Liver (tissue), 3 donors: ENCODE data around the gene IGF1R.

Experiments
- ATF3 ChIP-seq: IDR thresholded peaks from 2 replicates; pipeline ENCODE4 v1.6.1; 2016; ENCODE audit warnings: antibody characterized with exemption
- CTCF ChIP-seq: fragments of 150-350 bp; IDR thresholded peaks from 2 replicates; pipeline ENCODE4 v1.5.1; 2017; ENCODE audit warnings: improper control_type of control experiment, low read depth, low read length; ENCODE audit not compliant: missing input control
- GABPA ChIP-seq, 2 donors: IDR thresholded peaks in 1 of 2; conservative IDR thresholded peaks in 1 of 2; 2 replicates each; pipeline ENCODE4 v1.6.1; 2016; ENCODE audit warnings: antibody characterized with exemption in 2 of 2, mild to moderate bottlenecking in 1 of 2, moderate library complexity in 1 of 2
- HNF4A ChIP-seq, 2 donors: conservative IDR thresholded peaks; 2 replicates each; pipeline ENCODE4 v1.6.1; 2016; ENCODE audit warnings: antibody characterized with exemption in 2 of 2, mild to moderate bottlenecking in 2 of 2
- JUND ChIP-seq, 2 donors: IDR thresholded peaks; 2 replicates each; pipeline ENCODE4 v1.6.1; 2016; ENCODE audit warnings: antibody characterized with exemption in 2 of 2
- MAX ChIP-seq: IDR thresholded peaks from 2 replicates; pipeline ENCODE4 v1.6.1; 2016; ENCODE audit warnings: antibody characterized with exemption
- RAD21 ChIP-seq, 2 donors: IDR thresholded peaks; 2 replicates each; pipeline ENCODE4 v1.6.1; 2016; ENCODE audit warnings: antibody characterized with exemption in 2 of 2, mild to moderate bottlenecking in 2 of 2
- REST ChIP-seq: IDR thresholded peaks from 2 replicates; pipeline ENCODE4 v1.6.1; 2016; ENCODE audit warnings: antibody characterized with exemption, mild to moderate bottlenecking
- TAF1 ChIP-seq: conservative IDR thresholded peaks from 2 replicates; pipeline ENCODE4 v1.6.1; 2016; ENCODE audit warnings: antibody characterized with exemption, mild to moderate bottlenecking
- YY1 ChIP-seq: IDR thresholded peaks from 2 replicates; pipeline ENCODE4 v1.6.1; 2016; ENCODE audit warnings: antibody characterized with exemption, mild to moderate bottlenecking
- donor health status: healthy.
- donor health status: healthy.

- TF ChIP-seq REST (no peak), RAD21 (IDR thresholded peaks at IDR 0.05) (no peak), CTCF (no peak), MAX (no peak), TAF1 (no peak), YY1 (no peak), ATF3 (no peak), GABPA (IDR thresholded peaks at IDR 0.05 in 1 of 2, conservative IDR thresholded peaks at IDR 0.05 in 1 of 2) (no peak), JUND (IDR thresholded peaks at IDR 0.05) (no peak), HNF4A (conservative IDR thresholded peaks at IDR 0.05) (no peak)
Observed at GRCh38 chr15:98724494-98724893, 76.2 kb downstream of the IGF1R start.
